ENCODE measurements around the gene PTPN6. TPM values are rescaled to one million over a fixed set of nuclear protein-coding genes. Genes with fewer than 3 reads are reported as not detected.
A peak's percentile ranks its signal among the peaks of the same experiment; 100 is the strongest.
"Not testable (repeated sequence)": the region's sequence is repeated elsewhere in the genome, so short reads cannot be mapped to it uniquely, and the experiment has no call there.

Gene PTPN6
- polyA plus RNA-seq = 100 to 1,000 TPM; 231 to 513 (median 294) TPM

DNA sequence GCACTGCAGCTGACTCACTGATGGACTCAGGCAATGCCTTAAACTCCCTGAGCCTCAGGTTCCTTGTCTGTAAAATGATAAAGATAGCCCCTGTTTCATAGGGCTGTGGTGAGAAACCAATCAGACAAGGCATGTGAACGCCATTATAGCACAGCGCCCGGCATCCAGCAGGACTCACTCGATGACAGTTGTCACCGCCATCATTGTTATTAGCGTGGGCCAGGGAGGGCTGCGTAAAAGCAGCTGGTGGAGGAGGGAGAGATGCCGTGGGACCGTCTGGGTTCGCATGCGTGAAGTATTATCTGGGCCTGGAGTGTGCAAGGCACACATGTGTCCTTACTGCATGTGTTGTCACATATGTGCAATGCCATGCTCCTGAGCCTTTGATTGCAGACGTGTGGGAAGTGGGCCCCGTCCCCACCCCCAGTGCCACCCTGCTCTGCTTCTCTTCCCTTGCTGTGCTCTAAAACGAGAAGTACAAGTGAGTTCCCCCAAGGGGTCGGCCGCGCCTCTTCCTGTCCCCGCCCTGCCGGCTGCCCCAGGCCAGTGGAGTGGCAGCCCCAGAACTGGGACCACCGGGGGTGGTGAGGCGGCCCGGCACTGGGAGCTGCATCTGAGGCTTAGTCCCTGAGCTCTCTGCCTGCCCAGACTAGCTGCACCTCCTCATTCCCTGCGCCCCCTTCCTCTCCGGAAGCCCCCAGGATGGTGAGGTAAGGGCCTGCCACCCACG, at the start of gene PTPN6:
Gene PTPN6, plus strand, starts transcription at position 546 of the 730 bp plus-strand sequence. Its CDS starts 157 bp downstream, at position 703.
- H3K36me3 Mint-ChIP-seq = peaks cover 0 to 16% (median 8%) of the 10 kb centered on the region in 3 donors
- peaks cover 16 to 34% (median 32%) of the 10 kb centered on the region in 3 donors for H3K27me3 Mint-ChIP-seq (ENCODE audit: low read depth in 3 of 3)
- H3K4me3 Mint-ChIP-seq = peak within 1 kb of the TSS; percentile 94 to 99 (median 97)
- DNase-seq = peak; percentile 50 to 59 (median 57)
- H3K9me3 Mint-ChIP-seq = no peaks in the 10 kb centered on the region
- peak within 1 kb of the TSS; percentile 95 to 100 (median 99) for H3K27ac Mint-ChIP-seq
- H3K4me1 Mint-ChIP-seq = peaks cover 89 to 90% of the 10 kb centered on the region in 2 donors

GRCh38 chr12:6902448-6902847, 48.7 kb upstream of the PTPN6 start:
- peak overlapping the region in 1 of 6 donors; percentile 1 for H3K27ac Mint-ChIP-seq
- no peaks in the 10 kb centered on the region for H3K9me3 Mint-ChIP-seq
- H3K4me1 Mint-ChIP-seq = no peaks in the 10 kb centered on the region
- no peak overlapping the region for H3K4me3 Mint-ChIP-seq
- no peaks in the 10 kb centered on the region for H3K36me3 Mint-ChIP-seq
- peaks cover 0 to 3% (median 0%) of the 10 kb centered on the region in 3 donors for H3K27me3 Mint-ChIP-seq (ENCODE audit: low read depth in 3 of 3)
- DNase-seq = no peak

GRCh38 chr12:6903722-6904121, 47.4 kb upstream of the PTPN6 start:
- H3K27me3 Mint-ChIP-seq (ENCODE audit: low read depth in 3 of 3) = peaks cover 0 to 3% (median 0%) of the 10 kb centered on the region in 3 donors
- H3K4me3 Mint-ChIP-seq = no peak overlapping the region
- H3K36me3 Mint-ChIP-seq = no peaks in the 10 kb centered on the region
- H3K9me3 Mint-ChIP-seq = no peaks in the 10 kb centered on the region
- no peak overlapping the region for H3K27ac Mint-ChIP-seq
- DNase-seq = no peak
- H3K4me1 Mint-ChIP-seq = no peaks in the 10 kb centered on the region

DNA sequence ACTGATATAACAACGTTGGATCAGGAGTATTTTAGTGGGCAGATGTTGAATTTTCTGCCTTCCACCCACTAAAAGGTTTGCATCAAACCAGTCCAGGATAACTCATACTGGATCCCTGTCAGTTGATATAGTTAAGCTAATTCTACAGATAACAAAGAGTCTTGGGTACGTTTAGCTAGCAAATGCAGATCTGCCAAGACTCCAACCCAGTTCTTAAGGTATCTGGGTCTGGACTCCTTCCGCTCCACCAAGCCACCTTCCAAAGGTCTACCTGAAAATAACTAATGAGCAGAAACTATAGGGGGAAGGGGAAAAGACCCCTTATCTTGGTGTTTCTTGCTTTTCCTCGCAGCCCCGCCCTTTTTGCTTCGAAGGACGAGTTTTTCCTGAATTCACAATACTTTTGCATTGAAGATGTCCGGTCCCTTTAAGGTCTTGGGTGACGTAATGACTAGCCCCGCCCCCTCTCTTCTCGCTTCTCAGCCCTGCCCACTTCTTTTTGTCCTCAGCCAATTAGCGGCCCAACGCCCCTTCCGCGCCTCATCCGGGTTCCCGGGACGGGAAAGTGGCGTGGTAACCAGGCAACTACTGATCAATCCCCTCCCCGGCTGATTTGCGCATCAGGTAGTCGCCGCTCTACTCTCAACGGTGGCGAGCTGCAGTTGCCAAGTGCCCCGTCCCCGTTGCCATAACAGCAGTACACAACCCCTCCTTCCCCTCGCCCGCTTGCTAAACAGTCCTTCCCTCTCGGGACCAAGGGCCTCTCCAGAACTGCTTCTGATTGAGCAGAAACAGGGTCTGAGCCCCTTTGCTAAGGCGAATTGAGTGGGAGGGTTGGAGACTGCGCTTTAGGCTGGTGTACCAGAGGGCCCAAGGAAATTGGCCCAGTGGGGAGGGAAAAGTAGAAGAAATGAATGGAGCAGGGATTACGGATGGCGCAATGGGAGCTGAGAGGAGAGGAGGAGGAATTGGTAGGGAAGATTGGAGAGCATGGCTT, 46.6 kb upstream of the PTPN6 start, which contains the start of gene LRRC23:
Gene LRRC23, plus strand, starts transcription at position 543 of the 997 bp plus-strand sequence. CDS start 812 bp downstream, outside the sequence.
- Mint-ChIP-seq H3K27me3 (ENCODE audit: low read depth in 3 of 3) (peaks cover 0 to 3% (median 0%) of the 10 kb centered on the region in 3 donors), H3K4me1 (no peaks in the 10 kb centered on the region), H3K9me3 (no peaks in the 10 kb centered on the region), H3K27ac (no peak within 1 kb of the TSS), H3K36me3 (no peaks in the 10 kb centered on the region), H3K4me3 (no peak within 1 kb of the TSS)
- peak; percentile 97 for DNase-seq

DNA sequence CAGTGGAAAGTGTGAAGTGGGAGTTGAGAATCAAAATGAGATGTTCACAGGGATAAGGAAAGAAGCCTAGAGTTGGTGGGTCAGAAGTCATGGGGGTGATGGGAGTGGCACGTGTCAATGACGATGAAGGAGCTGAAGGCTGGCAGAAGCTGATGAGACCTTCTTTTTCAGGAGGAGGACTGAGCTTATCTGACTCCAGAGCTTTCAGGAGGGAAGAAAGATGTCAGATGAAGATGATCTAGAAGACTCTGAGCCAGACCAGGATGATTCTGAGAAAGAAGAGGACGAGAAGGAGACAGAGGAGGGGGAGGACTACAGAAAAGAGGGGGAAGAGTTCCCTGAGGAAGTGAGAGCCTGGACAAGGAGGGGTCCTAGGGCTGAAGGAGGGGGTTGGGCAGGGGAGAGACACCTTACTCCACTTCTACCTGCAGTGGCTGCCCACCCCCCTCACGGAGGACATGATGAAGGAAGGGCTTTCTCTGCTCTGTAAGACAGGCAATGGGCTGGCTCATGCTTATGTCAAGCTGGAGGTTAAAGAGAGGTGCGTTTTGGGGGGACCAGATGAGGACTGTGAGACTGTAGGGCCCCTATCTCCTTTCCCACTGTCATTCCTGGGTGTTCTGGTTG, 45.6 kb upstream of the PTPN6 start:
- no peaks in the 10 kb centered on the region for H3K9me3 Mint-ChIP-seq
- no peak overlapping the region for H3K4me3 Mint-ChIP-seq
- H3K27me3 Mint-ChIP-seq (ENCODE audit: low read depth in 3 of 3) = peaks cover 0 to 3% (median 0%) of the 10 kb centered on the region in 3 donors
- H3K4me1 Mint-ChIP-seq = no peaks in the 10 kb centered on the region
- DNase-seq = no peak
- no peak overlapping the region for H3K27ac Mint-ChIP-seq
- no peaks in the 10 kb centered on the region for H3K36me3 Mint-ChIP-seq

DNA sequence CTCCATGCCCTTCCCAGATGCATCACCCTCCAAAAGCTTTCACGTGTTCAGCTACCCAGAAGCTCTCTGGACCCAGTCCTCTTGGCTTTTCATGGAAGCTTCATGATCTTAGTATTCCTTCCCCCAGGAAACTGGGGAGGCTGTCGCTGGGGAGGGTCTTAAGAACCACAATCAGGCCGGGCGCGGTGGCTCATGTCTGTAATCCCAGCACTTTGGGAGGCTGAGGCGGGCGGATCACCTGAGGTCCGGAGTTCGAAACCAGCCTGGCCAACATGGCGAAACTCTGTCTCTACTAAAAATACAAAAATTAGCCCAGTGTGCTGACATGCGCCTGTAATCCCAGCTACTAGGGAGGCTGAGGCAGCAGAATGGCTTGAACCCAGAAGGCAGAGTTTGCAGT, 43.0 kb upstream of the PTPN6 start:
- DNase-seq; H3K4me1 Mint-ChIP-seq; H3K36me3 Mint-ChIP-seq; H3K4me3 Mint-ChIP-seq; H3K9me3 Mint-ChIP-seq; H3K27me3 Mint-ChIP-seq (ENCODE audit: low read depth in 3 of 3): not testable (repeated sequence)
- peak overlapping the region in 1 of 6 donors; percentile 42 for H3K27ac Mint-ChIP-seq

DNA sequence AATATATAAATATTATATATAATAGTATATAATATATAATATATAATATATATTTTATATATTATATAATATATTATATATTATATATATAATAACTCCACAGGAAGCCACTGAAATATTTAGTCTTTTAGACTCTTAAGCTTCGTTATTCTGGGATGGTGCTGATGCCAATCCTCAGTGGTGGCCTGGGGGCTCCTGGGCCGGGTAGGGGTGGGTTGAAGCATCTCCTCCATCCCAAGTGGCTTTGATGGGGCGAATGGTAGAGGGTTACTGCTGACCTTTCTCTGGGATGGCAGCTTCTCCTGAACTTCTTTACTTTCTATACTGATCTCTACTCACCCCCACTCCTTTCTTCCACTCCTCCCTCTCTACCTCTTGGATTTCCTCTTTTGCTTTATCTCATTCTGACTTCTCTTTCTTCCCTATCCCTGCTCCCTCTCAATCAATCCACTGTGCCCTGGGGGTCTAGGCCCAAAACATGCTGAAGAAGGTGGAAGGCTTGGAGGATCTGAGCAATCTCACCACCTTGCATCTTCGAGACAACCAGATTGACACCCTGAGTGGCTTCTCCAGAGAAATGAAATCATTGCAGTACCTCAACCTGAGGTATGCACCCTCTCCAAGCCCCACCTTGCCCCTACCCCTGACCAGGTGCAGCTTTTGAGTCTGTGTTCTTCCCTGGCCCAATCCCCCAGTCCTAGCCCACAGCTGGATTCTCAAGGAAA, 41.6 kb upstream of the PTPN6 start:
- H3K4me1 Mint-ChIP-seq = peaks cover 8 to 18% of the 10 kb centered on the region in 2 donors
- no peak overlapping the region for H3K27ac Mint-ChIP-seq
- H3K4me3 Mint-ChIP-seq = no peak overlapping the region
- H3K36me3 Mint-ChIP-seq = no peaks in the 10 kb centered on the region
- peaks cover under 1 to 3% (median under 1%) of the 10 kb centered on the region in 3 donors for H3K27me3 Mint-ChIP-seq (ENCODE audit: low read depth in 3 of 3)
- DNase-seq = no peak
- H3K9me3 Mint-ChIP-seq = no peaks in the 10 kb centered on the region

GRCh38 chr12:6912164-6912935, 38.8 kb upstream of the PTPN6 start:
- H3K9me3 Mint-ChIP-seq = no peaks in the 10 kb centered on the region
- H3K27me3 Mint-ChIP-seq (ENCODE audit: low read depth in 3 of 3) = peaks cover 2 to 5% (median 3%) of the 10 kb centered on the region in 3 donors
- H3K27ac Mint-ChIP-seq = peak overlapping the region in 1 of 6 donors; percentile 74
- DNase-seq = no peak
- H3K4me3 Mint-ChIP-seq = peak overlapping the region in 2 of 5 donors; percentile 87 to 94
- peaks cover 16 to 25% of the 10 kb centered on the region in 2 donors for H3K4me1 Mint-ChIP-seq
- H3K36me3 Mint-ChIP-seq = no peaks in the 10 kb centered on the region

DNA sequence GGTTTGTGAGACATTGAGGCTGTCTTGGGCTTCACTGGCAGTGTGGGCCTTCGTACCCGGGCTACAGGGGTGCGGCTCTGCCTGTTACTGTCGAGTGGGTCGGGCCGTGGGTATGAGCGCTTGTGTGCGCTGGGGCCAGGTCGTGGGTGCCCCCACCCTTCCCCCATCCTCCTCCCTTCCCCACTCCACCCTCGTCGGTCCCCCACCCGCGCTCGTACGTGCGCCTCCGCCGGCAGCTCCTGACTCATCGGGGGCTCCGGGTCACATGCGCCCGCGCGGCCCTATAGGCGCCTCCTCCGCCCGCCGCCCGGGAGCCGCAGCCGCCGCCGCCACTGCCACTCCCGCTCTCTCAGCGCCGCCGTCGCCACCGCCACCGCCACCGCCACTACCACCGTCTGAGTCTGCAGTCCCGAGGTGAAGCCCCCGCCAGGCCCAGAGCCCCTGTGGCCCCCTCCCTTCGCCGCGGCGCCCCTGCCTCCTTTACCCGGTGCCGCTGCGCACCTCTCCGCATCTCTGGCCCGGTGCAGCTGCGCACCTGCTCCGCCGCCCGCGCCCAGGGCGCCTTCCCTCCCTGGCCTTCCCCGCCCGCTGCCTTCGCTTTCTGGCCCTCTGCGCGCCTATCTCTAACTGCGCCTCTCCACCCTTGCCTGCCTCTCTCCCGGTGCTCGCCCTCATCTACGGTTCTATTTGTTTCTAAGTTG, 36.8 kb upstream of the PTPN6 start, which contains the start of gene ENO2:
Gene ENO2, plus strand, starts transcription at position 335 of the 701 bp plus-strand sequence. CDS start 1,253 bp downstream, outside the sequence.
- DNase-seq = peak; percentile 78 to 83 (median 81)

GRCh38 chr12:6914947-6915788, 36.0 kb upstream of the PTPN6 start:
- no peaks in the 10 kb centered on the region for H3K9me3 Mint-ChIP-seq
- peak overlapping the region; percentile 86 to 94 (median 87) for H3K4me3 Mint-ChIP-seq
- peaks cover 16 to 25% of the 10 kb centered on the region in 2 donors for H3K4me1 Mint-ChIP-seq
- H3K36me3 Mint-ChIP-seq = peaks cover 0 to 5% (median 0%) of the 10 kb centered on the region in 3 donors
- H3K27ac Mint-ChIP-seq = peak overlapping the region; percentile 74 to 90 (median 86)
- peaks cover 2 to 9% (median 3%) of the 10 kb centered on the region in 3 donors for H3K27me3 Mint-ChIP-seq (ENCODE audit: low read depth in 3 of 3)
- DNase-seq = no peak

More for the DNA sequence above, 36.8 kb upstream of the PTPN6 start, which contains the start of gene ENO2:
- Mint-ChIP-seq H3K9me3 (no peaks in the 10 kb centered on the region), H3K4me3 (peak within 1 kb of the TSS; percentile 86 to 94 (median 87)), H3K36me3 (no peaks in the 10 kb centered on the region), H3K27me3 (ENCODE audit: low read depth in 3 of 3) (peaks cover 2 to 5% (median 3%) of the 10 kb centered on the region in 3 donors), H3K27ac (peak within 1 kb of the TSS; percentile 74 to 90 (median 86)), H3K4me1 (peaks cover 16 to 25% of the 10 kb centered on the region in 2 donors)

DNA sequence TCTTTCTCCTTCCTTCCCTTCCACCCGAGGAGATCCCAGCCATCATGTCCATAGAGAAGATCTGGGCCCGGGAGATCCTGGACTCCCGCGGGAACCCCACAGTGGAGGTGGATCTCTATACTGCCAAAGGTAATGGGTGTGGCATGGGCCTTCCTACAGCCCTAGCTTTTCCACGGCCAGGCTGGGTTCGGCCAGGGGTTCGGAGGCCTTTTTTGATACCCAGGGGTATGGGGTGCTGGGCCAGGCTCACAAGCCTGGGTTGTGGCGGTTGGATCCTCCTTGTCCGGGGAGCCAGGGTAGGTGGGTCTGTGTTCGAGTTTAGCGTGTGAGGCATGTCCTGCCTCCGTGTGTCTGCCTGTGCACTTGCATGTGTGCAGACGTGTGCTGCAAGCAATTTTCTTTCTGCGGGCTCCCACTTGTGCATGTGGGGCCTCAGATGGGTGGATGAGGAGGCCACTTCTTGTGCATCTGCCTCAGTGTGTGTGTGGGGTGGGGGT, 35.3 kb upstream of the PTPN6 start:
- peaks cover 2 to 9% (median 3%) of the 10 kb centered on the region in 3 donors for H3K27me3 Mint-ChIP-seq (ENCODE audit: low read depth in 3 of 3)
- no peak for DNase-seq
- H3K9me3 Mint-ChIP-seq = no peaks in the 10 kb centered on the region
- H3K4me3 Mint-ChIP-seq = peak overlapping the region in 2 of 5 donors; percentile 57 to 62
- peak overlapping the region in 3 of 6 donors; percentile 13 to 42 (median 24) for H3K27ac Mint-ChIP-seq
- peaks cover 16 to 25% of the 10 kb centered on the region in 2 donors for H3K4me1 Mint-ChIP-seq
- peaks cover 0 to 5% (median 0%) of the 10 kb centered on the region in 3 donors for H3K36me3 Mint-ChIP-seq
